AG08396 (cell line): ENCODE measurements around the gene CYP1B1.
"Not testable (repeated sequence)": the region's sequence is repeated elsewhere in the genome, so short reads cannot be mapped to it uniquely, and the experiment has no call there.

Source experiments
- DNase-seq: peaks from one replicate; pipeline ENCODE4 v3.0.0; 2012; ENCODE audit warnings: low spot score, mixed read lengths

The CYP1B1 gene

GRCh38 chr2:38098421-38099098 is 22.6 kb upstream of the CYP1B1 start:
- DNase-seq, result no peak

GRCh38 chr2:38097988-38098385 is 22.0 kb upstream of the CYP1B1 start:
- DNase-seq, result no peak

GRCh38 chr2:38097258-38097987 is 21.5 kb upstream of the CYP1B1 start:
- no peak for DNase-seq

GRCh38 chr2:38095996-38096861 is 20.3 kb upstream of the CYP1B1 start:
- DNase-seq, result no peak

GRCh38 chr2:38095079-38095995 is 19.4 kb upstream of the CYP1B1 start:
- DNase-seq, result no peak

- DNase-seq, result no peak
These were observed 17.7 kb upstream of the CYP1B1 start for GRCh38 chr2:38093527-38094165.

GRCh38 chr2:38092196-38092902 is 16.4 kb upstream of the CYP1B1 start:
- no peak for DNase-seq

GRCh38 chr2:38091760-38092159 is 15.8 kb upstream of the CYP1B1 start:
- no peak for DNase-seq

- no peak for DNase-seq
These were observed 15.0 kb upstream of the CYP1B1 start for GRCh38 chr2:38090928-38091327.

- DNase-seq, result not testable (repeated sequence)
These were observed 14.3 kb upstream of the CYP1B1 start for GRCh38 chr2:38090212-38090611.

GRCh38 chr2:38085998-38086698 is 10.2 kb upstream of the CYP1B1 start:
- not testable (repeated sequence) for DNase-seq

- DNase-seq, result not testable (repeated sequence)
These were observed 8.6 kb upstream of the CYP1B1 start for GRCh38 chr2:38084556-38084955.

GRCh38 chr2:38082727-38083126 is 6.8 kb upstream of the CYP1B1 start:
- not testable (repeated sequence) for DNase-seq

- no peak for DNase-seq
These were observed 4.4 kb upstream of the CYP1B1 start for GRCh38 chr2:38080346-38080745.

GRCh38 chr2:38079116-38080052 is 3.4 kb upstream of the CYP1B1 start:
- no peak for DNase-seq

GRCh38 chr2:38077431-38077769 is 1.4 kb upstream of the CYP1B1 start:
- DNase-seq, result no peak

GRCh38 chr2:38076710-38077430 is 919 bp upstream of the CYP1B1 start:
- peak; percentile 93 for DNase-seq

- DNase-seq, result peak; percentile 86
These were observed 280 bp upstream of the CYP1B1 start for GRCh38 chr2:38076152-38076709.
